KMS-11 (cell line): ENCODE results near the gene SBNO1.

Experiments used
- H2AFZ ChIP-seq: fragments of 200-600 bp; sonication (generic); 2 replicates; pipeline ENCODE4 v1.6.1; 2016; ENCODE audit warnings: antibody characterized with exemption, mixed run types, low read depth
- H3K27ac ChIP-seq: fragments of 200-600 bp; sonication (generic); 2 replicates; pipeline ENCODE4 v1.6.1; 2016; ENCODE audit warnings: mild to moderate bottlenecking, mixed run types
- H3K27me3 ChIP-seq: fragments of 200-600 bp; sonication (generic); 2 replicates; pipeline ENCODE4 v1.6.1; 2017; ENCODE audit warnings: mild to moderate bottlenecking, low read depth, mixed run types, moderate library complexity; ENCODE audit not compliant: insufficient read depth
- H3K36me3 ChIP-seq: fragments of 200-600 bp; sonication (generic); 2 replicates; pipeline ENCODE4 v1.6.1; 2017; ENCODE audit warnings: mild to moderate bottlenecking, mixed run types; ENCODE audit not compliant: insufficient read depth
- H3K4me1 ChIP-seq: fragments of 200-600 bp; sonication (generic); 2 replicates; pipeline ENCODE4 v1.6.1; 2016; ENCODE audit warnings: mild to moderate bottlenecking, low read depth, mixed run types; ENCODE audit not compliant: poor library complexity, severe bottlenecking
- H3K4me2 ChIP-seq: fragments of 200-600 bp; sonication (generic); 2 replicates; pipeline ENCODE4 v1.7.0; 2016; ENCODE audit warnings: mild to moderate bottlenecking, mixed run types
- H3K4me3 ChIP-seq: fragments of 200-600 bp; sonication (generic); IDR thresholded peaks from 2 replicates; pipeline ENCODE4 v1.6.1; 2017; ENCODE audit warnings: low read depth, low read length, mixed read lengths; ENCODE audit not compliant: insufficient read depth
- H3K79me2 ChIP-seq: fragments of 200-600 bp; sonication (generic); 2 replicates; pipeline ENCODE4 v1.6.1; 2016; ENCODE audit warnings: low read depth, mixed run types; ENCODE audit not compliant: insufficient read depth
- H3K9ac ChIP-seq: fragments of 200-600 bp; sonication (generic); 2 replicates; pipeline ENCODE4 v1.6.1; 2016; ENCODE audit warnings: mild to moderate bottlenecking, mixed run types
- H4K20me1 ChIP-seq: fragments of 200-600 bp; sonication (generic); 2 replicates; pipeline ENCODE4 v1.6.1; 2016; ENCODE audit warnings: mild to moderate bottlenecking, mixed run types; ENCODE audit not compliant: insufficient read depth
- TF ChIP-seq, protein P1 (sequence below): fragments of 200-600 bp; sonication (generic); conservative IDR thresholded peaks from 2 replicates; pipeline ENCODE4 v1.6.1; 2017; ENCODE audit warnings: low read depth, mild to moderate bottlenecking, antibody characterized with exemption, low read length, moderate library complexity, mixed read lengths

Gene SBNO1

DNA sequence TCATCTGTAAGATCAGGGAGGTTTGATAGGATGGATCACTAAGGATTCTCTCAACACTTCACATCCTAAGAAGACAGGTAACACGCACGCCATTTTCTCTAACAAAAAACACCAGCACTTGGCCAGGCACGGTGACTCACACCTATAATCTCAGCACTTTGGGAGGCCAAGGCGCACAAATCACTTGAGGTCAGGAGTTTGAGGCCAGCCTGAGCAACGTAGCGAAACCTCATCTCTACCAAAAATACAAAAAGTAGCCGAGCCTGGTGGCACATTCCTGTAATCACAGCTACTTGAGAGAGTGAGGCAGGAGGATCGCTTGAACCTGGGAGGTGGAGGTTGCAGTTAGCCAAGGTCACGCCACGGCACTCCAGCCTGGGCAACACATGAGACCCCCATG lies 82.5 kb downstream of the SBNO1 start:
- H3K79me2 ChIP-seq = no peaks in the 10 kb centered on the region
- H3K36me3 ChIP-seq = no peaks in the 10 kb centered on the region
- H4K20me1 ChIP-seq = no peaks in the 10 kb centered on the region

DNA sequence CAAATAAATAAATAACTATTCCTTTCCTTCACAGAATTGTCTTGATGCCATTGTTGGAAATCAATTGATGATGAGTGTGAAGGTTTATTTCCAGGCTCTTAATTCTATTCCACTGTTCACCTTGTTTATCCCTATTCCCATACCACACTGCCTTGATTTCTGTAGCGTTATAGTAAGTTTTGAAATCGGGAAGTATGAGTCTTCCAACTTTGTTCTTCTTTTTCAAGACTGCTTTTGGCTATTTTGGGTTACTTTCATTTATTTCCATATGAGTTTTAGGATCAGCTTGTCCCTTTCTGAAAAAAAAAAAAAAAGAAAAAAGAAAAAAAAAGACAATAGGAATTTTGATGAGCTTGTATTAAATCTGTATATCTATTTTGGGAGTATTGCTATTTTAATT lies 83.7 kb downstream of the SBNO1 start:
- Histone ChIP-seq H3K79me2 (no peaks in the 10 kb centered on the region), H3K36me3 (no peaks in the 10 kb centered on the region), H3K4me3 (no peak overlapping the region), H3K4me1 (peaks cover 13% of the 10 kb centered on the region), H3K9ac (no peak overlapping the region), H3K4me2 (no peak overlapping the region), H3K27me3 (no peaks in the 10 kb centered on the region), H2AFZ (no peak overlapping the region), H4K20me1 (no peaks in the 10 kb centered on the region), H3K27ac (no peak overlapping the region)
- TF ChIP-seq, protein P1, sequence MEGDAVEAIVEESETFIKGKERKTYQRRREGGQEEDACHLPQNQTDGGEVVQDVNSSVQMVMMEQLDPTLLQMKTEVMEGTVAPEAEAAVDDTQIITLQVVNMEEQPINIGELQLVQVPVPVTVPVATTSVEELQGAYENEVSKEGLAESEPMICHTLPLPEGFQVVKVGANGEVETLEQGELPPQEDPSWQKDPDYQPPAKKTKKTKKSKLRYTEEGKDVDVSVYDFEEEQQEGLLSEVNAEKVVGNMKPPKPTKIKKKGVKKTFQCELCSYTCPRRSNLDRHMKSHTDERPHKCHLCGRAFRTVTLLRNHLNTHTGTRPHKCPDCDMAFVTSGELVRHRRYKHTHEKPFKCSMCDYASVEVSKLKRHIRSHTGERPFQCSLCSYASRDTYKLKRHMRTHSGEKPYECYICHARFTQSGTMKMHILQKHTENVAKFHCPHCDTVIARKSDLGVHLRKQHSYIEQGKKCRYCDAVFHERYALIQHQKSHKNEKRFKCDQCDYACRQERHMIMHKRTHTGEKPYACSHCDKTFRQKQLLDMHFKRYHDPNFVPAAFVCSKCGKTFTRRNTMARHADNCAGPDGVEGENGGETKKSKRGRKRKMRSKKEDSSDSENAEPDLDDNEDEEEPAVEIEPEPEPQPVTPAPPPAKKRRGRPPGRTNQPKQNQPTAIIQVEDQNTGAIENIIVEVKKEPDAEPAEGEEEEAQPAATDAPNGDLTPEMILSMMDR = no peak

More for the DNA sequence above, 82.5 kb downstream of the SBNO1 start:
- H3K9ac ChIP-seq = no peak overlapping the region
- H3K4me2 ChIP-seq = no peak overlapping the region
- H3K27me3 ChIP-seq = no peaks in the 10 kb centered on the region
- peaks cover 13% of the 10 kb centered on the region for H3K4me1 ChIP-seq
- H3K4me3 ChIP-seq = no peak overlapping the region
- TF ChIP-seq, protein P1 = no peak
- H2AFZ ChIP-seq = no peak overlapping the region
- H3K27ac ChIP-seq = no peak overlapping the region

DNA sequence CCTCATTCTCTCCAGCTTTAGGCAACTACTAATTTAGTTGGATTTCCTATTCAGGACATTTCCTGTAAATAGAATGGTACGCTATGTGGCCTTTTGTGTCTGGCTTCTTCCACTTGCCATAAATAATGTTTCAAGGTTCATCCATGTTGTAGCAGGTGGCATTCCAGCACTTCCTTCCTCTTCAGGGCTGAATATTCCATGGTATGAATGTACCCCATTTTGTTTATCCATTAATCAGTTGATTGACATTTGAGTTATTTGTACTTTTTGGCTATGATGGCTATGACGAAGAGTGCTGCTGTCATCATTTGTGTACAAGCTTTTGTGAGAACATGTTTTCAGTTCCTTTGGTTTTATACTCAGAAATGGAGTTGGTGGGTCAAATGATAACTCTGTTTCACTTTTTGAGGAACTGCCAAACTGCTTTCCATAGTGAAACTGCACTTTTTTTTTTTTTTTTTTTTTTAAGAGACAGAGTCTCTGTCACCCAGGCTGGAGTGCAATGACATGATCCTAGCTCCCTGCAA lies 86.5 kb downstream of the SBNO1 start:
- Histone ChIP-seq H3K36me3 (no peaks in the 10 kb centered on the region), H3K4me3 (no peak overlapping the region), H3K4me1 (peaks cover 13% of the 10 kb centered on the region), H3K79me2 (no peaks in the 10 kb centered on the region), H3K27me3 (no peaks in the 10 kb centered on the region), H2AFZ (no peak overlapping the region), H3K4me2 (peak overlapping the region; percentile 21; the same call in 1 of the 2 replicates), H3K9ac (no peak overlapping the region), H3K27ac (no peak overlapping the region), H4K20me1 (no peaks in the 10 kb centered on the region)
- TF ChIP-seq, protein P1 = no peak

DNA sequence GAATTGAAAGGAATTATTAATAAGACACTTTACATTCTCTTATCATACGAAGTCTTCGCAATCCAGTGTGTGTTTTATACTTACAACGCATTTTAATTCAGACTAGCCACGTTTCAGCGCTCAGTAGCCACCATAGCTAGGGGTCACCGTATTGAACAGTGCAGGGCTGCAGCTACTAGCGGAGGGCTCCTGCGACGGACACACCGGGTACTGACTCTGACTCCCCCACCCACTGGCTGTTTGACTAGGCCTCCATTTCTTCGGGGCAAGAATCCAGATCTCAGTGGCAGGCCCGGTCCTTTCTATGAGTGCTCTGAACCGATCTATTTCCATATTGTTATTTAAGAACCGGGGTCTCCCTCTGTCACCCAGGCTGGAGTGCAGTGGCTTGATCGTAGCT lies 91.5 kb downstream of the SBNO1 start:
- TF ChIP-seq, protein P1 = no peak
- no peak overlapping the region for H2AFZ ChIP-seq
- no peak overlapping the region for H3K4me2 ChIP-seq
- H3K9ac ChIP-seq = no peak overlapping the region
- H3K36me3 ChIP-seq = no peaks in the 10 kb centered on the region
- no peak overlapping the region for H3K4me3 ChIP-seq
- H3K79me2 ChIP-seq = no peaks in the 10 kb centered on the region
- peaks cover 5% of the 10 kb centered on the region for H3K4me1 ChIP-seq
- H3K27me3 ChIP-seq = no peaks in the 10 kb centered on the region
- no peaks in the 10 kb centered on the region for H4K20me1 ChIP-seq
- no peak overlapping the region for H3K27ac ChIP-seq
